ENCODE data around the gene MTA3. TPM values are rescaled to one million over a fixed set of nuclear protein-coding genes. Genes with fewer than 3 reads are reported as not detected.
"Not testable (repeated sequence)": the region's sequence is repeated elsewhere in the genome, so short reads cannot be mapped to it uniquely, and the experiment has no call there.

Gene MTA3
- total and polyA plus RNA-seq, 11 donors, result 11.9 to 31.8 (median 23.3) TPM

DNA sequence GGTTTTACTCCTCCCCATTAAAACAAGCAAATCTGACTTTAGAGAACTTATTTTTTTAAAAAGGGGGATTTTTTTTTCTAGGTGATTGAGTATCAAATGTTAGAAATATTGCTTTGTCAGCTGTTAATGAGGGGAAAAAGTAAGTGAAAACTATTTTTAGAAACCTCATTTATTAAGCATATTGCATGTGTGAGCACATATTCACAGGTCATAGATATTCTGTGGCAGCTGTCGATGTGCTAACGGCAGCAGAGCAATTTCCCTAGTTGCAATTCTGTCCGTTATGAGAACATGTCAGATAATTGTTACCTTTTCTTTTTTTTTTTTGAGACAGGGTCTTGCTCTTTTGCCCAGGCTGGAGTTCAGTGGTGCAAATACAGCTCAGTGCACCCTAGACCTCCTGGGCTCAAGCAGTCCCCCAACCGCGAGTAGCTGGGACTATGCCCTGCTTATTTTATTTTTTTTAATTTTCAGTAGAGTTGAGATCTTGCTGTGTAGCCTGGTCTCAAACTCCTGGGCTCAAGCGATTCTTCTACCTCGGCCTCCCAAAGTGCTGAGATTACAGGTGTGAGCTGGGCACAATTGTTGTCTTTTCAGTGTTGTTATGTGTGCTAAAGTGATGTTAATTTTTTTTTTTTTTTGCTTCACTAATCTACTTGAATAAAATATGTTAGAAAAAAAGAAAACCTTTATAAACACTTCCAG, 69.8 kb downstream of the MTA3 start:
- Histone ChIP-seq H3K9me3 (no peaks in the 10 kb centered on the region), H3K4me1 (peaks cover 0 to 10% (median 3%) of the 10 kb centered on the region in 12 donors), H3K36me3 (peaks cover 0 to 4% (median 0%) of the 10 kb centered on the region in 9 donors), H3K27ac (no peak overlapping the region), H3K27me3 (no peaks in the 10 kb centered on the region), H3K4me3 (no peak overlapping the region)
- ATAC-seq, result no peak
- 93 to 95% (median 94%) methylated on average over 7 of the region's 7 CpGs for WGBS, 4 donors
- no peak for TF ChIP-seq POLR2A (IDR thresholded peaks at IDR 0.05)
- no peak for TF ChIP-seq CTCF (IDR thresholded peaks at IDR 0.05)
- no peak for DNase-seq
- intact Hi-C loops (cut with DNase I), result no loop called here

DNA sequence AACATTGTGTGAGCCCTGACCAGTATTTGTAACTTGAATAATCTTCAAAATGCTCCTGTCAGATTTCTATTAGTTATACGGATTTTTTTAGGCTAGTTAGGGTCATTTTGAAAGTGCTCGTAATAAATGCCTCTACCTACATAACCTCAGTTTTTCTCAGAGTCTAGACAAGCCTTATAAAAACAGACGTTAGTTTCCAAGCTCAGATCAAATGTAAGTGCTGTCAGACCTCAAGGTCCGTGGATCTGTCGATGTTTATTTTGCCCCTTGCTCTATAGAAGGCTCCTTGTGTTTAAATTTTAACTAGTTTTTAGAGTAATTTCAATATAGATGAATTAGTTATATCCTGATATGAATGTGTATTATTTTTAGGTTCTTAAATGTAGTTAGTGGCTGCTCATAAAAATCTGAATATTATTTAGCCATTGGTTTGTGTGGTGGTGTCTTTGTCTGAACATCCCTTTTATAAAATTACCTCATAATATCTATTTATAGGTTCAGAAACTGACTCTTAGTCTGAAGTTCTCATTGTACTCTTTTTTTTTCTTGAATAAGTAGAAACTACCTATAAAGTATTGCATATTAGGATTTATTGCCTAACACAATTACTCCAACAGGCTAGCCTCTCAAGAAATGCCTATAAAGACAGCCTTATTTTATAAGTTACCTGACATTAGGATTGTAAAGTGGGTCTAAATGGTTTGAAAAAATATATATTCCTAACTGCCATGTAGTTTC, 71.1 kb downstream of the MTA3 start:
- no peak for TF ChIP-seq POLR2A (IDR thresholded peaks at IDR 0.05)
- no peak for TF ChIP-seq CTCF (IDR thresholded peaks at IDR 0.05)
- Histone ChIP-seq H3K9me3 (no peaks in the 10 kb centered on the region), H3K4me1 (peaks cover 0 to 12% (median 3%) of the 10 kb centered on the region in 12 donors), H3K36me3 (peaks cover 0 to 10% (median 7%) of the 10 kb centered on the region in 9 donors), H3K27ac (no peak overlapping the region), H3K27me3 (no peaks in the 10 kb centered on the region), H3K4me3 (no peak overlapping the region)
- DNase-seq, result no peak
- intact Hi-C loops (cut with DNase I), result no loop called here
- no peak for ATAC-seq
- 76 to 84% (median 80%) methylated on average over 5 of the region's 5 CpGs for WGBS, 4 donors

DNA sequence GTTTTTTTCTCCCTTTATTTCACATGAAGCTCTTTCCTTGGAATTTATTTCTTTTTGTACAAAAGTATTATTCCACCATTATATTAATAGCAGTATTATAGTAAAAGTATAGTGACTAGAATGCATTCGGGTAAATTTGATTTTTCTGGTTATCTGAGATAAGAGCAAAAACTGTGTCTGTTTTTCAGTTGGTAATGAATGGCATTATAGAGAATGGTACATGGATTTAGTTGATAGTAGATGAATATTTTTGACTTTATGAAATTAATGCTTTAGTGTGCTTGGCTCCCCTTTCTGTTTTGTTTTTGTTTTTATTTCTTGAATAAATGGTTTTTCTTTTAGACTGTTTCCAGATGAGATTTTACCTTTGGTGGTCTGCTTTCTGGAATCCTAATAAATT, 71.8 kb downstream of the MTA3 start:
- H3K9me3 ChIP-seq, result no peaks in the 10 kb centered on the region
- peaks cover 0 to 17% (median 12%) of the 10 kb centered on the region in 9 donors for H3K36me3 ChIP-seq
- H3K27ac ChIP-seq, result no peak overlapping the region
- H3K4me3 ChIP-seq, result no peak overlapping the region
- TF ChIP-seq CTCF (IDR thresholded peaks at IDR 0.05), result no peak
- no peak for TF ChIP-seq POLR2A (IDR thresholded peaks at IDR 0.05)
- ATAC-seq (no peak), DNase-seq (no peak)
- intact Hi-C loops (cut with DNase I), result no loop called here
- H3K4me1 ChIP-seq, result peaks cover 0 to 12% (median 3%) of the 10 kb centered on the region in 12 donors
- 92 to 95% (median 95%) methylated on average over 1 of the region's 1 CpG for WGBS, 4 donors
- H3K27me3 ChIP-seq, result no peaks in the 10 kb centered on the region

DNA sequence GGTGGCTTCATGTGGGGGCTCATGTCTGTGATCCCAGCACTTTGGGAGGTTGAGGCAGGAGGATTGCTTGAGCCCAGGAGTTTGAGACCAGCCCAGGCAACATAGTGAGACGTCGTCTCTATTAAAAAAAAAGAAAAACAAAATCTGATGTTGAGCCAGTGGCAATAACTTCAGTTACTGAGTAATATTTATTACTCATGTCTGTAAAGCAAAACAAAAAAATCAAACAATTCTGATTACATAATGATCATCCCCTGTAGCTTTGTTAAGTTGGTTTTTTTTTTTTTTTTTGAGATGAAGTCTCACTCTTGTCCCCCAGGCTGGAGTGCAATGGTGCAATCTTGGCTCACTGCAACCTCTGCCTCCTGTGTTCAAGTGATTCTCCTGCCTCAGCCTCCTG, 73.9 kb downstream of the MTA3 start:
- Histone ChIP-seq H3K36me3 (peaks cover 0 to 30% (median 27%) of the 10 kb centered on the region in 9 donors), H3K4me1 (peaks cover 0 to 12% (median 3%) of the 10 kb centered on the region in 12 donors)
- intact Hi-C loops (cut with DNase I); H3K9me3 ChIP-seq; H3K27ac ChIP-seq; ATAC-seq; H3K4me3 ChIP-seq; H3K27me3 ChIP-seq; DNase-seq: not testable (repeated sequence)
- WGBS, 4 donors, result 88 to 95% (median 91%) methylated on average over 2 of the region's 2 CpGs
